Neutrophil (primary cell): Measurements from ENCODE around the gene MOV10L1.

Experiments
- H3K27ac ChIP-seq: fragments of 200-600 bp; sonication (generic); 2 replicates; pipeline ENCODE4 v1.5.1; 2016; ENCODE audit warnings: mild to moderate bottlenecking, moderate library complexity
- H3K27me3 ChIP-seq: fragments of 200-600 bp; sonication (generic); 2 replicates; pipeline ENCODE4 v1.6.0; 2016; ENCODE audit warnings: mild to moderate bottlenecking
- H3K36me3 ChIP-seq: fragments of 200-600 bp; sonication (generic); 2 replicates; pipeline ENCODE4 v1.5.1; 2017
- H3K4me1 ChIP-seq, 2 experiments: fragments of 200-600 bp in 1 of 2; sonication (generic) in 1 of 2; 1 replicate in 1 of 2; 2 replicates in 1 of 2; pipeline versions ENCODE4 v1.5.1 to v1.6.1; 2013 to 2016; ENCODE audit warnings: low read depth in 1 of 2, low read length in 1 of 2, mild to moderate bottlenecking in 1 of 2, moderate library complexity in 1 of 2; ENCODE audit not compliant: control insufficient read depth in 1 of 2, insufficient read depth in 1 of 2
- H3K4me3 ChIP-seq, 2 experiments: fragments of 200-600 bp in 1 of 2; sonication (generic) in 1 of 2; 1 replicate in 1 of 2; 2 replicates in 1 of 2; pipeline ENCODE4 v1.5.1; 2013 to 2016; ENCODE audit warnings: low read depth in 1 of 2, low read length in 1 of 2, mild to moderate bottlenecking in 1 of 2, moderate library complexity in 1 of 2
- H3K9me3 ChIP-seq: fragments of 200-600 bp; sonication (generic); 2 replicates; pipeline ENCODE4 v1.5.1; 2016
- TF ChIP-seq, protein P1 (sequence below): fragments of 200-600 bp; sonication (generic); IDR thresholded peaks from 2 replicates; pipeline ENCODE4 v1.5.1; 2016; ENCODE audit warnings: antibody characterized with exemption

The MOV10L1 gene

GRCh38 chr22:50105208-50106100 lies 15.6 kb downstream of the MOV10L1 start:
- Histone ChIP-seq H3K9me3 (no peaks in the 10 kb centered on the region), H3K36me3 (no peaks in the 10 kb centered on the region), H3K27ac (no peak overlapping the region), H3K27me3 (no peaks in the 10 kb centered on the region), H3K4me1 (peaks cover 22 to 27% of the 10 kb centered on the region in 2 experiments), H3K4me3 (no peak overlapping the region)
- TF ChIP-seq, protein P1, sequence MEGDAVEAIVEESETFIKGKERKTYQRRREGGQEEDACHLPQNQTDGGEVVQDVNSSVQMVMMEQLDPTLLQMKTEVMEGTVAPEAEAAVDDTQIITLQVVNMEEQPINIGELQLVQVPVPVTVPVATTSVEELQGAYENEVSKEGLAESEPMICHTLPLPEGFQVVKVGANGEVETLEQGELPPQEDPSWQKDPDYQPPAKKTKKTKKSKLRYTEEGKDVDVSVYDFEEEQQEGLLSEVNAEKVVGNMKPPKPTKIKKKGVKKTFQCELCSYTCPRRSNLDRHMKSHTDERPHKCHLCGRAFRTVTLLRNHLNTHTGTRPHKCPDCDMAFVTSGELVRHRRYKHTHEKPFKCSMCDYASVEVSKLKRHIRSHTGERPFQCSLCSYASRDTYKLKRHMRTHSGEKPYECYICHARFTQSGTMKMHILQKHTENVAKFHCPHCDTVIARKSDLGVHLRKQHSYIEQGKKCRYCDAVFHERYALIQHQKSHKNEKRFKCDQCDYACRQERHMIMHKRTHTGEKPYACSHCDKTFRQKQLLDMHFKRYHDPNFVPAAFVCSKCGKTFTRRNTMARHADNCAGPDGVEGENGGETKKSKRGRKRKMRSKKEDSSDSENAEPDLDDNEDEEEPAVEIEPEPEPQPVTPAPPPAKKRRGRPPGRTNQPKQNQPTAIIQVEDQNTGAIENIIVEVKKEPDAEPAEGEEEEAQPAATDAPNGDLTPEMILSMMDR = no peak

GRCh38 chr22:50107529-50107928 lies 17.7 kb downstream of the MOV10L1 start:
- TF ChIP-seq, protein P1 = no peak
- H3K36me3 ChIP-seq = no peaks in the 10 kb centered on the region
- peaks cover 27 to 32% of the 10 kb centered on the region in 2 experiments for H3K4me1 ChIP-seq
- H3K9me3 ChIP-seq = no peaks in the 10 kb centered on the region
- no peaks in the 10 kb centered on the region for H3K27me3 ChIP-seq
- H3K27ac ChIP-seq = no peak overlapping the region
- no peak overlapping the region for H3K4me3 ChIP-seq

DNA sequence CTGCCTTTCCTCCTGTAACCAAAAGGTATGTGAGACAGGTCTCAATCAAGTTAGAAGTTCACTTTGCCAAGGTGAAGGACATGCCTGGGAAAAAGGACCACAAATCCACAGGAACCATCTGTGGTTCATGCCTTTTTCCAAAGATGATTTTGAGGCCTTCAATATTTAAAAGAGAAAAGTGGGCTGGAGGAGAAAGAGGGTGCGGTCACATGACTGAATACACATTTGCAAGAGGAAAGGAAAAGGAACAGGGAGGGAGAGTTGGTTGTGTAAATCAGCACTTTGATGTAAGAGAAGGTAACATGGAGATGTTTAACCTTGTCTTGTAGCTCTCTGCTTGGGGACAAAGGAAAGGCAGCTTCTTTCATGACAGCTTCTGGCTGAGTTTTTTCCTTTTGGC lies 21.2 kb downstream of the MOV10L1 start:
- TF ChIP-seq, protein P1 = no peak
- H3K4me3 ChIP-seq = no peak overlapping the region
- peaks cover 23 to 25% of the 10 kb centered on the region in 2 experiments for H3K4me1 ChIP-seq
- peak overlapping the region; percentile 37 for H3K27ac ChIP-seq
- H3K9me3 ChIP-seq = no peaks in the 10 kb centered on the region
- H3K36me3 ChIP-seq = no peaks in the 10 kb centered on the region
- H3K27me3 ChIP-seq = no peaks in the 10 kb centered on the region

- Histone ChIP-seq H3K4me1 (peaks cover 23 to 25% of the 10 kb centered on the region in 2 experiments), H3K27me3 (no peaks in the 10 kb centered on the region), H3K27ac (peak overlapping the region; percentile 50), H3K4me3 (peak overlapping the region in 1 of 2 experiments; percentile 34), H3K9me3 (no peaks in the 10 kb centered on the region), H3K36me3 (no peaks in the 10 kb centered on the region)
- TF ChIP-seq, protein P1 = no peak
These were observed 22.6 kb downstream of the MOV10L1 start for GRCh38 chr22:50112151-50113118.

- Histone ChIP-seq H3K4me1 (peaks cover 23 to 25% of the 10 kb centered on the region in 2 experiments), H3K9me3 (no peaks in the 10 kb centered on the region), H3K36me3 (no peaks in the 10 kb centered on the region), H3K27ac (no peak overlapping the region), H3K27me3 (no peaks in the 10 kb centered on the region), H3K4me3 (no peak overlapping the region)
- TF ChIP-seq, protein P1 = no peak
These were observed 24.6 kb downstream of the MOV10L1 start for GRCh38 chr22:50114221-50115021.
